HepG2 (cell line): ENCODE measurements around the gene PCGF2. TPM values are rescaled to one million over a fixed set of nuclear protein-coding genes. Genes with fewer than 3 reads are reported as not detected.

Experiments
- AHDC1 ChIP-seq: sonication (generic); formaldehyde crosslinking; IDR thresholded peaks from 2 replicates; pipeline ENCODE4 v1.5.1; 2020; ENCODE audit warnings: mild to moderate bottlenecking, missing genetic modification reagents, borderline replicate concordance
- MXI1 ChIP-seq: IDR thresholded peaks from 3 replicates; pipeline ENCODE4 v1.6.1; 2012; ENCODE audit warnings: low read depth, low read length, inconsistent platforms, borderline replicate concordance
- NR1H2 ChIP-seq: sonication (generic); formaldehyde crosslinking; IDR thresholded peaks from 2 replicates; pipeline ENCODE4 v1.8.1; 2022; ENCODE audit warnings: low read depth, missing genetic modification reagents, borderline replicate concordance
- PHF8 ChIP-seq: sonication (generic); formaldehyde crosslinking; IDR thresholded peaks from 2 replicates; pipeline ENCODE4 v1.5.0; 2020; ENCODE audit warnings: missing genetic modification reagents
- TRAFD1 ChIP-seq: sonication (generic); formaldehyde crosslinking; IDR thresholded peaks from 2 replicates; pipeline ENCODE4 v1.5.1; 2020; ENCODE audit warnings: missing genetic modification reagents, mild to moderate bottlenecking, borderline replicate concordance
- ZNF30 ChIP-seq: sonication (generic); formaldehyde crosslinking; IDR thresholded peaks from 2 replicates; pipeline ENCODE4 v1.5.0; 2020; ENCODE audit warnings: mild to moderate bottlenecking, missing genetic modification reagents
- polyA plus RNA-seq, 8 experiments: library from polyadenylated mRNA; depleted of rRNA in 3 of 8; stranded (reverse) in 7 of 8; unstranded in 1 of 8; fragments of >200 nt; fragmentation: Illumina TruSeq in 4 of 8; extraction: Trizol in 4 of 8; gene quantifications; 2 replicates each; pipeline versions ENCODE4 v1.2.1 to v1.2.3, GENCODE V29; 2011 to 2016; ENCODE audit warnings: low read depth in 4 of 8, missing spikeins in 1 of 8, mixed read lengths in 1 of 8; ENCODE audit not compliant: insufficient read depth in 1 of 8
- total RNA-seq, 5 experiments: library from RNA; depleted of rRNA; stranded (reverse); fragments of >200 nt; fragmentation: Illumina TruSeq; extraction: Trizol; gene quantifications; 2 replicates each; pipeline ENCODE4 v1.2.3, GENCODE V29; 2016; ENCODE audit warnings: low read depth in 1 of 5
- TF ChIP-seq, protein P1 (sequence below): sonication (generic); formaldehyde crosslinking; IDR thresholded peaks from 2 replicates; pipeline ENCODE4 v1.4.0; 2020; ENCODE audit warnings: missing genetic modification reagents
- TF ChIP-seq, protein P2 (sequence below): sonication (generic); formaldehyde crosslinking; IDR thresholded peaks from 2 replicates; pipeline ENCODE4; 2020; ENCODE audit warnings: missing genetic modification reagents, mild to moderate bottlenecking, borderline replicate concordance
- TF ChIP-seq, protein P3 (sequence below): sonication (generic); formaldehyde crosslinking; IDR thresholded peaks from 2 replicates; pipeline ENCODE4 v1.5.1; 2020; ENCODE audit warnings: mild to moderate bottlenecking, missing genetic modification reagents, moderate library complexity
- TF ChIP-seq, protein P4 (sequence below): sonication (generic); formaldehyde crosslinking; IDR thresholded peaks from 2 replicates; pipeline ENCODE4 v1.4.0; 2020; ENCODE audit warnings: missing genetic modification reagents

PCGF2 gene
- total and polyA plus RNA-seq, 2 of the 13 experiments (the other 11 are each of a cell fraction or from before 2014, with no cell fraction given) = 11.6 to 29.4 TPM

GRCh38 chr17:38702166-38702915 lies 45.8 kb downstream of the PCGF2 start (continued):
- TF ChIP-seq, protein P1, sequence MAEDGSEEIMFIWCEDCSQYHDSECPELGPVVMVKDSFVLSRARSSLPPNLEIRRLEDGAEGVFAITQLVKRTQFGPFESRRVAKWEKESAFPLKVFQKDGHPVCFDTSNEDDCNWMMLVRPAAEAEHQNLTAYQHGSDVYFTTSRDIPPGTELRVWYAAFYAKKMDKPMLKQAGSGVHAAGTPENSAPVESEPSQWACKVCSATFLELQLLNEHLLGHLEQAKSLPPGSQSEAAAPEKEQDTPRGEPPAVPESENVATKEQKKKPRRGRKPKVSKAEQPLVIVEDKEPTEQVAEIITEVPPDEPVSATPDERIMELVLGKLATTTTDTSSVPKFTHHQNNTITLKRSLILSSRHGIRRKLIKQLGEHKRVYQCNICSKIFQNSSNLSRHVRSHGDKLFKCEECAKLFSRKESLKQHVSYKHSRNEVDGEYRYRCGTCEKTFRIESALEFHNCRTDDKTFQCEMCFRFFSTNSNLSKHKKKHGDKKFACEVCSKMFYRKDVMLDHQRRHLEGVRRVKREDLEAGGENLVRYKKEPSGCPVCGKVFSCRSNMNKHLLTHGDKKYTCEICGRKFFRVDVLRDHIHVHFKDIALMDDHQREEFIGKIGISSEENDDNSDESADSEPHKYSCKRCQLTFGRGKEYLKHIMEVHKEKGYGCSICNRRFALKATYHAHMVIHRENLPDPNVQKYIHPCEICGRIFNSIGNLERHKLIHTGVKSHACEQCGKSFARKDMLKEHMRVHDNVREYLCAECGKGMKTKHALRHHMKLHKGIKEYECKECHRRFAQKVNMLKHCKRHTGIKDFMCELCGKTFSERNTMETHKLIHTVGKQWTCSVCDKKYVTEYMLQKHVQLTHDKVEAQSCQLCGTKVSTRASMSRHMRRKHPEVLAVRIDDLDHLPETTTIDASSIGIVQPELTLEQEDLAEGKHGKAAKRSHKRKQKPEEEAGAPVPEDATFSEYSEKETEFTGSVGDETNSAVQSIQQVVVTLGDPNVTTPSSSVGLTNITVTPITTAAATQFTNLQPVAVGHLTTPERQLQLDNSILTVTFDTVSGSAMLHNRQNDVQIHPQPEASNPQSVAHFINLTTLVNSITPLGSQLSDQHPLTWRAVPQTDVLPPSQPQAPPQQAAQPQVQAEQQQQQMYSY (CRISPR knock-in tag) = peak; percentile 19; the same call in 1 of the 2 replicates
- TF ChIP-seq, protein P2, sequence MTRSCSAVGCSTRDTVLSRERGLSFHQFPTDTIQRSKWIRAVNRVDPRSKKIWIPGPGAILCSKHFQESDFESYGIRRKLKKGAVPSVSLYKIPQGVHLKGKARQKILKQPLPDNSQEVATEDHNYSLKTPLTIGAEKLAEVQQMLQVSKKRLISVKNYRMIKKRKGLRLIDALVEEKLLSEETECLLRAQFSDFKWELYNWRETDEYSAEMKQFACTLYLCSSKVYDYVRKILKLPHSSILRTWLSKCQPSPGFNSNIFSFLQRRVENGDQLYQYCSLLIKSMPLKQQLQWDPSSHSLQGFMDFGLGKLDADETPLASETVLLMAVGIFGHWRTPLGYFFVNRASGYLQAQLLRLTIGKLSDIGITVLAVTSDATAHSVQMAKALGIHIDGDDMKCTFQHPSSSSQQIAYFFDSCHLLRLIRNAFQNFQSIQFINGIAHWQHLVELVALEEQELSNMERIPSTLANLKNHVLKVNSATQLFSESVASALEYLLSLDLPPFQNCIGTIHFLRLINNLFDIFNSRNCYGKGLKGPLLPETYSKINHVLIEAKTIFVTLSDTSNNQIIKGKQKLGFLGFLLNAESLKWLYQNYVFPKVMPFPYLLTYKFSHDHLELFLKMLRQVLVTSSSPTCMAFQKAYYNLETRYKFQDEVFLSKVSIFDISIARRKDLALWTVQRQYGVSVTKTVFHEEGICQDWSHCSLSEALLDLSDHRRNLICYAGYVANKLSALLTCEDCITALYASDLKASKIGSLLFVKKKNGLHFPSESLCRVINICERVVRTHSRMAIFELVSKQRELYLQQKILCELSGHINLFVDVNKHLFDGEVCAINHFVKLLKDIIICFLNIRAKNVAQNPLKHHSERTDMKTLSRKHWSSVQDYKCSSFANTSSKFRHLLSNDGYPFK (CRISPR knock-in tag) = no peak
- no peak for TF ChIP-seq ZNF30 (CRISPR knock-in tag)
- TF ChIP-seq, protein P3, sequence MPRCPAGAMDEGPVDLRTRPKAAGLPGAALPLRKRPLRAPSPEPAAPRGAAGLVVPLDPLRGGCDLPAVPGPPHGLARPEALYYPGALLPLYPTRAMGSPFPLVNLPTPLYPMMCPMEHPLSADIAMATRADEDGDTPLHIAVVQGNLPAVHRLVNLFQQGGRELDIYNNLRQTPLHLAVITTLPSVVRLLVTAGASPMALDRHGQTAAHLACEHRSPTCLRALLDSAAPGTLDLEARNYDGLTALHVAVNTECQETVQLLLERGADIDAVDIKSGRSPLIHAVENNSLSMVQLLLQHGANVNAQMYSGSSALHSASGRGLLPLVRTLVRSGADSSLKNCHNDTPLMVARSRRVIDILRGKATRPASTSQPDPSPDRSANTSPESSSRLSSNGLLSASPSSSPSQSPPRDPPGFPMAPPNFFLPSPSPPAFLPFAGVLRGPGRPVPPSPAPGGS (CRISPR knock-in tag) = no peak
- peak; percentile 34; the same call in 1 of the 2 replicates for TF ChIP-seq NR1H2 (CRISPR knock-in tag)
- TF ChIP-seq MXI1 = 0 out of 3 replicates have a peak, but pooled peaks have one; percentile 40
- TF ChIP-seq, protein P4, sequence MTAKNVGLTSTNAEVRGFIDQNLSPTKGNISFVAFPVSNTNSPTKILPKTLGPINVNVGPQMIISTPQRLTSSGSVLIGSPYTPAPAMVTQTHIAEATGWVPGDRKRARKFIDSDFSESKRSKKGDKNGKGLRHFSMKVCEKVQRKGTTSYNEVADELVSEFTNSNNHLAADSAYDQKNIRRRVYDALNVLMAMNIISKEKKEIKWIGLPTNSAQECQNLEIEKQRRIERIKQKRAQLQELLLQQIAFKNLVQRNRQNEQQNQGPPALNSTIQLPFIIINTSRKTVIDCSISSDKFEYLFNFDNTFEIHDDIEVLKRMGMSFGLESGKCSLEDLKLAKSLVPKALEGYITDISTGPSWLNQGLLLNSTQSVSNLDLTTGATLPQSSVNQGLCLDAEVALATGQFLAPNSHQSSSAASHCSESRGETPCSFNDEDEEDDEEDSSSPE = peak; percentile 95
- TF ChIP-seq PHF8 (CRISPR knock-in tag) = peak; percentile 75
- TF ChIP-seq TRAFD1 (CRISPR knock-in tag) = no peak
- no peak for TF ChIP-seq AHDC1 (CRISPR knock-in tag)
